Neural cell (in vitro differentiated cells): ENCODE data around the gene CCDC12. TPM values are rescaled to one million over a fixed set of nuclear protein-coding genes. Genes with fewer than 3 reads are reported as not detected.

ENCODE experiments used
- H2AFZ ChIP-seq: fragments of 200-600, 300-800 bp; sonication (generic), shearing (Covaris generic); 2 replicates; pipeline ENCODE4 v1.6.0; 2014; ENCODE audit warnings: low read depth, mild to moderate bottlenecking, antibody characterized with exemption, low read length, moderate library complexity
- H3F3A ChIP-seq: fragments of 200-600 bp; shearing (Covaris generic); 2 replicates; pipeline ENCODE4 v1.6.1; 2016; ENCODE audit warnings: mild to moderate bottlenecking, moderate library complexity, mixed read lengths, antibody characterized with exemption, low read length; ENCODE audit not compliant: insufficient read depth, poor library complexity, severe bottlenecking
- H3K27ac ChIP-seq: fragments of 200-600, 300-800 bp; sonication (generic), shearing (Covaris generic); 2 replicates; pipeline ENCODE4 v1.5.1; 2014; ENCODE audit warnings: mild to moderate bottlenecking, low read length, moderate library complexity
- H3K27me3 ChIP-seq: fragments of 300-800, 200-600 bp; sonication (generic), shearing (Covaris generic); 2 replicates; pipeline ENCODE4 v1.6.0; 2014; ENCODE audit warnings: mild to moderate bottlenecking, low read depth, low read length, moderate library complexity; ENCODE audit not compliant: insufficient read depth
- H3K36me3 ChIP-seq: fragments of 300-800, 200-600 bp; sonication (generic), shearing (Covaris generic); 2 replicates; pipeline ENCODE4 v1.5.1; 2014; ENCODE audit warnings: mild to moderate bottlenecking, antibody characterized with exemption, low read length, moderate library complexity; ENCODE audit not compliant: insufficient read depth
- H3K4me2 ChIP-seq: fragments of 300-800, 200-600 bp; sonication (generic), shearing (Covaris generic); 2 replicates; pipeline ENCODE4 v1.6.0; 2014; ENCODE audit warnings: mild to moderate bottlenecking, low read length
- H3K4me3 ChIP-seq: fragments of 300-800, 200-600 bp; sonication (generic), shearing (Covaris generic); 2 replicates; pipeline ENCODE4 v1.5.1; 2014; ENCODE audit warnings: mild to moderate bottlenecking, low read length, moderate library complexity
- H3K79me2 ChIP-seq: fragments of 200-600 bp; shearing (Covaris generic); replicated peaks from 2 replicates; pipeline ENCODE4 v1.6.0; 2014; ENCODE audit warnings: mild to moderate bottlenecking, low read length, moderate library complexity; ENCODE audit not compliant: insufficient read depth
- H3K9ac ChIP-seq: fragments of 300-800, 200-600 bp; sonication (generic), shearing (Covaris generic); 2 replicates; pipeline ENCODE4 v1.6.1; 2016; ENCODE audit warnings: mild to moderate bottlenecking, low read length, mixed read lengths
- H3K9me2 ChIP-seq: fragments of 200-600 bp; shearing (Covaris generic); 2 replicates; pipeline ENCODE4 v1.6.1; 2016; ENCODE audit warnings: mild to moderate bottlenecking, low read length, mixed read lengths; ENCODE audit not compliant: insufficient read depth
- H3K9me3 ChIP-seq: fragments of 200-600, 300-800 bp; sonication (generic), shearing (Covaris generic); 2 replicates; pipeline ENCODE4 v1.6.1; 2016; ENCODE audit warnings: mild to moderate bottlenecking, mixed run types, low read length, moderate library complexity, mixed read lengths
- H4K20me1 ChIP-seq: fragments of 200-600 bp; shearing (Covaris generic); 2 replicates; pipeline ENCODE4 v1.6.1; 2016; ENCODE audit warnings: mild to moderate bottlenecking, mixed run types; ENCODE audit not compliant: insufficient read depth
- EP300 ChIP-seq: fragments of 450-650 bp; conservative IDR thresholded peaks from 2 replicates; pipeline ENCODE4 v1.6.1; 2014; ENCODE audit warnings: antibody characterized with exemption, mild to moderate bottlenecking, moderate library complexity; ENCODE audit not compliant: poor library complexity, severe bottlenecking
- EZH2 ChIP-seq: fragments of 200-600, 300-800 bp; shearing (Covaris generic), sonication (generic); IDR thresholded peaks from 2 replicates; pipeline ENCODE4 v1.6.1; 2014; ENCODE audit warnings: antibody characterized with exemption, low read length, borderline replicate concordance, mild to moderate bottlenecking; ENCODE audit not compliant: insufficient read depth, poor library complexity, severe bottlenecking
- MXI1 ChIP-seq: fragments of 450-650 bp; conservative IDR thresholded peaks from 2 replicates; pipeline ENCODE4 v1.6.1; 2014; ENCODE audit warnings: antibody characterized with exemption, mild to moderate bottlenecking; ENCODE audit not compliant: poor library complexity, severe bottlenecking
- POLR2AphosphoS5 ChIP-seq: IDR thresholded peaks from 2 replicates; pipeline ENCODE4 v1.6.1; 2012
- RAD21 ChIP-seq: fragments of 450-650 bp; conservative IDR thresholded peaks from 2 replicates; pipeline ENCODE4 v1.6.1; 2014; ENCODE audit warnings: antibody characterized with exemption, mild to moderate bottlenecking, moderate library complexity
- SMC3 ChIP-seq: fragments of 450-650 bp; conservative IDR thresholded peaks from 2 replicates; pipeline ENCODE4 v1.6.1; 2014; ENCODE audit warnings: antibody characterized with exemption, mild to moderate bottlenecking, moderate library complexity; ENCODE audit not compliant: poor library complexity
- TAF1 ChIP-seq: IDR thresholded peaks from 2 replicates; pipeline ENCODE4 v1.6.1; 2012; ENCODE audit warnings: low read depth
- polyA plus RNA-seq: library from polyadenylated mRNA; depleted of rRNA; stranded (reverse); fragments of >200 nt; gene quantifications from 2 replicates; pipeline ENCODE4 v1.2.3, GENCODE V29; 2014
- TF ChIP-seq, protein P1 (sequence below): fragments of 450-650 bp; IDR thresholded peaks from 2 replicates; pipeline ENCODE4 v1.5.1; 2014; ENCODE audit warnings: antibody characterized with exemption, mild to moderate bottlenecking, moderate library complexity; ENCODE audit not compliant: poor library complexity, severe bottlenecking
- TF ChIP-seq, protein P2 (sequence below): IDR thresholded peaks from 2 replicates; pipeline ENCODE4 v1.6.1; 2012; ENCODE audit warnings: borderline replicate concordance

Gene CCDC12
- polyA plus RNA-seq, 1 donor from 2014 or later, result 46.4 TPM

DNA sequence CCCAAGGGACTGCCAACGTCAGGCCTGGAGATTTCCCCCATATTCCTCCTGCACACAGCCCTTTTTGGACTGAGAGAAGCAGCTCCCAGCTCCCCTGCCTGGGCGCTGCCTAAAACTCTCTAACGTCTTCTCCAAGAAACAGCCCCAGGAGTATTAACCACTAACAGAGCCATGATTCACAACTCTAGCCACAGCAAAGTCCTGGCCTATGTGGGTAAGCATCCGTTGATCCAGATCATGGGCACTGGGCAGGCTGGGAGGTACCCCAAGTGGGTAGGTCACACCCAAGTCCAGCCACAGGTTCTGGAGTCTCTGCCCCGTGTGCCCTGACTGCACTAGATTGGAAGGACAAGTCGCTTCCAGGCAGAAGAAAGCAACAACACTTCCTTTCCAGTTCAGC, 34.8 kb upstream of the CCDC12 start:
- H4K20me1 ChIP-seq, result no peaks in the 10 kb centered on the region
- no peak overlapping the region for H3K4me3 ChIP-seq
- H2AFZ ChIP-seq, result no peak overlapping the region
- H3K9me3 ChIP-seq, result no peaks in the 10 kb centered on the region
- H3K9ac ChIP-seq, result no peak overlapping the region
- no peaks in the 10 kb centered on the region for H3F3A ChIP-seq
- H3K9me2 ChIP-seq, result no peaks in the 10 kb centered on the region
- no peaks in the 10 kb centered on the region for H3K36me3 ChIP-seq
- no peak overlapping the region for H3K27ac ChIP-seq
- no peaks in the 10 kb centered on the region for H3K27me3 ChIP-seq
- no peaks in the 10 kb centered on the region for H3K79me2 ChIP-seq
- TF ChIP-seq SMC3, result no peak
- TF ChIP-seq EZH2, result no peak
- no peak for TF ChIP-seq TAF1
- TF ChIP-seq, protein P1, sequence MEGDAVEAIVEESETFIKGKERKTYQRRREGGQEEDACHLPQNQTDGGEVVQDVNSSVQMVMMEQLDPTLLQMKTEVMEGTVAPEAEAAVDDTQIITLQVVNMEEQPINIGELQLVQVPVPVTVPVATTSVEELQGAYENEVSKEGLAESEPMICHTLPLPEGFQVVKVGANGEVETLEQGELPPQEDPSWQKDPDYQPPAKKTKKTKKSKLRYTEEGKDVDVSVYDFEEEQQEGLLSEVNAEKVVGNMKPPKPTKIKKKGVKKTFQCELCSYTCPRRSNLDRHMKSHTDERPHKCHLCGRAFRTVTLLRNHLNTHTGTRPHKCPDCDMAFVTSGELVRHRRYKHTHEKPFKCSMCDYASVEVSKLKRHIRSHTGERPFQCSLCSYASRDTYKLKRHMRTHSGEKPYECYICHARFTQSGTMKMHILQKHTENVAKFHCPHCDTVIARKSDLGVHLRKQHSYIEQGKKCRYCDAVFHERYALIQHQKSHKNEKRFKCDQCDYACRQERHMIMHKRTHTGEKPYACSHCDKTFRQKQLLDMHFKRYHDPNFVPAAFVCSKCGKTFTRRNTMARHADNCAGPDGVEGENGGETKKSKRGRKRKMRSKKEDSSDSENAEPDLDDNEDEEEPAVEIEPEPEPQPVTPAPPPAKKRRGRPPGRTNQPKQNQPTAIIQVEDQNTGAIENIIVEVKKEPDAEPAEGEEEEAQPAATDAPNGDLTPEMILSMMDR, result no peak
- TF ChIP-seq EP300, result no peak
- no peak overlapping the region for H3K4me2 ChIP-seq

DNA sequence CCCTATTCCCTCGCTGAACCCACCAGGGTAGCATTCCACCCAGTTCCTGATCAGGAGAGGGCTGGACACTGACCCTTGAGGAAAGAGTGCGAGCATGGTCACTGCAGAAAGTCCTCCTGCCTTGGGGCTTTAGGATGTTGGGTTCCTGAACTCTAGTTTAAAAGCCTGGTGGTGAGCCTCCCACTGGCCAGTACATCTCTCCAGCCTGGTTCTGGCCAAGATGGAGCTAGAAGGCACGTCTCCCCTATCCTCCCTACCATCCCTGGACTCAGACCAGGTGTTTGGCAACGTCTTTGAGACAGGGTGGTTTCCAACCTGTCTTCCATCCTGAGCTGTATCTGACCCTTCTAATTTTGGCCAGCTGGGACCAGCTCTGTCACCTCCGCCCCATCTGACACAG, 34.4 kb upstream of the CCDC12 start:
- Histone ChIP-seq H2AFZ (no peak overlapping the region), H4K20me1 (no peaks in the 10 kb centered on the region), H3K9me3 (no peaks in the 10 kb centered on the region), H3K27me3 (no peaks in the 10 kb centered on the region), H3K4me2 (no peak overlapping the region), H3K9ac (no peak overlapping the region), H3K4me3 (no peak overlapping the region), H3K9me2 (no peaks in the 10 kb centered on the region), H3K27ac (no peak overlapping the region), H3K79me2 (no peaks in the 10 kb centered on the region), H3F3A (no peaks in the 10 kb centered on the region), H3K36me3 (no peaks in the 10 kb centered on the region)
- TF ChIP-seq RAD21 (no peak), EP300 (no peak)

DNA sequence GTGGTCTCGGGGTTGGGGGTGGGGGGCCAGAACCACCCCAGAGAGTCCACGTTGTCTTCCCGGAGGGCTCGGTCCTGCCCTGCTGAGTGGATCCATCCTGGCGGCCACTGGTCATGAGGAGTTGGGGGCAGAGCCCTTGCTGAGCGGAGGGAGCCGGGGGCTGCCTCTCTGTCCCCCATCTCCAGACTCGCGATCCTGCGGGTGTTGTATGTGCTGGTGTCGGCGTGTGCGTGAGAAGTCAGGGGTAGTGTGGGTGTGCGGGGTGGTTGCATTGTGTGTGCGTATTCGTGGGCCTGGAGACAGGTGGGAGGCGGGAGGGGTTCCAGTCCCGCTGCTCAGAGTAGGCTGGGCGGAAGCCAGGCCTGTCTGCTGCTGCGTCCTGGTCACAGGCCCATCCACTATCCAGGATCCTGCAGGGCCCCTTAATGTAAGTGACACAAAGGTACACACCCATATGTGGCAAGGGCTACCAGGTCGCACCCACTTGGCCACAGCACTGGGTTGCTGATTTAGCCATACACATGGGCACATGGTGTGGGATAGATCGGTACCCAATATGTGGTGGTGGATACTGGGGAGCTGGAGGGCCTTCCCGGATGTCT, 33.7 kb upstream of the CCDC12 start:
- no peaks in the 10 kb centered on the region for H4K20me1 ChIP-seq
- no peak overlapping the region for H3K4me3 ChIP-seq
- no peaks in the 10 kb centered on the region for H3K27me3 ChIP-seq
- no peak overlapping the region for H3K9ac ChIP-seq
- no peak overlapping the region for H3K27ac ChIP-seq
- no peaks in the 10 kb centered on the region for H3K36me3 ChIP-seq
- no peaks in the 10 kb centered on the region for H3K79me2 ChIP-seq
- no peak overlapping the region for H2AFZ ChIP-seq
- no peak overlapping the region for H3K4me2 ChIP-seq
- H3F3A ChIP-seq, result no peaks in the 10 kb centered on the region
- H3K9me3 ChIP-seq, result no peaks in the 10 kb centered on the region
- TF ChIP-seq POLR2AphosphoS5 (no peak), EP300 (no peak), SMC3 (no peak), EZH2 (no peak), RAD21 (no peak), TAF1 (no peak), MXI1 (no peak)
- TF ChIP-seq, protein P2, sequence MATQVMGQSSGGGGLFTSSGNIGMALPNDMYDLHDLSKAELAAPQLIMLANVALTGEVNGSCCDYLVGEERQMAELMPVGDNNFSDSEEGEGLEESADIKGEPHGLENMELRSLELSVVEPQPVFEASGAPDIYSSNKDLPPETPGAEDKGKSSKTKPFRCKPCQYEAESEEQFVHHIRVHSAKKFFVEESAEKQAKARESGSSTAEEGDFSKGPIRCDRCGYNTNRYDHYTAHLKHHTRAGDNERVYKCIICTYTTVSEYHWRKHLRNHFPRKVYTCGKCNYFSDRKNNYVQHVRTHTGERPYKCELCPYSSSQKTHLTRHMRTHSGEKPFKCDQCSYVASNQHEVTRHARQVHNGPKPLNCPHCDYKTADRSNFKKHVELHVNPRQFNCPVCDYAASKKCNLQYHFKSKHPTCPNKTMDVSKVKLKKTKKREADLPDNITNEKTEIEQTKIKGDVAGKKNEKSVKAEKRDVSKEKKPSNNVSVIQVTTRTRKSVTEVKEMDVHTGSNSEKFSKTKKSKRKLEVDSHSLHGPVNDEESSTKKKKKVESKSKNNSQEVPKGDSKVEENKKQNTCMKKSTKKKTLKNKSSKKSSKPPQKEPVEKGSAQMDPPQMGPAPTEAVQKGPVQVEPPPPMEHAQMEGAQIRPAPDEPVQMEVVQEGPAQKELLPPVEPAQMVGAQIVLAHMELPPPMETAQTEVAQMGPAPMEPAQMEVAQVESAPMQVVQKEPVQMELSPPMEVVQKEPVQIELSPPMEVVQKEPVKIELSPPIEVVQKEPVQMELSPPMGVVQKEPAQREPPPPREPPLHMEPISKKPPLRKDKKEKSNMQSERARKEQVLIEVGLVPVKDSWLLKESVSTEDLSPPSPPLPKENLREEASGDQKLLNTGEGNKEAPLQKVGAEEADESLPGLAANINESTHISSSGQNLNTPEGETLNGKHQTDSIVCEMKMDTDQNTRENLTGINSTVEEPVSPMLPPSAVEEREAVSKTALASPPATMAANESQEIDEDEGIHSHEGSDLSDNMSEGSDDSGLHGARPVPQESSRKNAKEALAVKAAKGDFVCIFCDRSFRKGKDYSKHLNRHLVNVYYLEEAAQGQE, result no peak
- TF ChIP-seq, protein P1, result no peak
- H3K9me2 ChIP-seq, result no peaks in the 10 kb centered on the region
